Prostate gland (tissue), 2 donors: ENCODE measurements around the gene TCP10L.

ENCODE experiments used
- POLR2A ChIP-seq: fragments of 450-650 bp; IDR thresholded peaks from one replicate; pipeline ENCODE4 v1.6.1; 2016; ENCODE audit warnings: antibody characterized with exemption, mild to moderate bottlenecking
- TF ChIP-seq, protein P1 (sequence below), 4 experiments: fragments of 200-600 bp in 2 of 4; fragments of 450-650 bp in 2 of 4; sonication (generic) in 2 of 4; IDR thresholded peaks; 1 replicate in 3 of 4; 2 replicates in 1 of 4; pipeline ENCODE4 v1.5.1; 2016 to 2019; ENCODE audit warnings: antibody characterized with exemption in 4 of 4, mild to moderate bottlenecking in 2 of 4, moderate library complexity in 2 of 4

DNA sequence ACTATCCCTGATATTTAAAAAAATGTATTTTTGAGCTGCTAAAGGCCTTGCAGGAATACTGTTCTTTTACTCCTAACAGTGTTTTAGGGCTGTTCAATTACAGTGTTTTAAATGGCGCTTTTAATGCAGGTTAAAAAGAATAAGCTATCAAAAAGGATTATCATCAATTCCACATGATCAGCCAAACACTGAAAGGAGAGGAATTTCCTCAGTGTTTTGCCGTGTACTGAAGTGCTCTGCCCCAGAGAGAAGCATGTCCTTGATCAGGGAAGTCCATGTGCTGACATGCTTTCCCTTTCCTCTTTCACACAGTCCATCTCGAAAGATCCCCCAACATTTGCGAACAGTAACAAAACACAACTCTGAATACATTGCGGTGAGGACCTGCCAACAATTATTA, 23.5 kb upstream of the TCP10L start:
- TF ChIP-seq POLR2A, result no peak
- TF ChIP-seq, protein P1, sequence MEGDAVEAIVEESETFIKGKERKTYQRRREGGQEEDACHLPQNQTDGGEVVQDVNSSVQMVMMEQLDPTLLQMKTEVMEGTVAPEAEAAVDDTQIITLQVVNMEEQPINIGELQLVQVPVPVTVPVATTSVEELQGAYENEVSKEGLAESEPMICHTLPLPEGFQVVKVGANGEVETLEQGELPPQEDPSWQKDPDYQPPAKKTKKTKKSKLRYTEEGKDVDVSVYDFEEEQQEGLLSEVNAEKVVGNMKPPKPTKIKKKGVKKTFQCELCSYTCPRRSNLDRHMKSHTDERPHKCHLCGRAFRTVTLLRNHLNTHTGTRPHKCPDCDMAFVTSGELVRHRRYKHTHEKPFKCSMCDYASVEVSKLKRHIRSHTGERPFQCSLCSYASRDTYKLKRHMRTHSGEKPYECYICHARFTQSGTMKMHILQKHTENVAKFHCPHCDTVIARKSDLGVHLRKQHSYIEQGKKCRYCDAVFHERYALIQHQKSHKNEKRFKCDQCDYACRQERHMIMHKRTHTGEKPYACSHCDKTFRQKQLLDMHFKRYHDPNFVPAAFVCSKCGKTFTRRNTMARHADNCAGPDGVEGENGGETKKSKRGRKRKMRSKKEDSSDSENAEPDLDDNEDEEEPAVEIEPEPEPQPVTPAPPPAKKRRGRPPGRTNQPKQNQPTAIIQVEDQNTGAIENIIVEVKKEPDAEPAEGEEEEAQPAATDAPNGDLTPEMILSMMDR (IDR thresholded peaks at IDR 0.05), result no peak
